NB4 (cell line): ENCODE data around the gene USP6.

Experiments used
- CTCF ChIP-seq: IDR thresholded peaks from one replicate; pipeline ENCODE4 v1.5.1; 2012; ENCODE audit warnings: low read depth, low read length
- MYC ChIP-seq: IDR thresholded peaks from 2 replicates; pipeline ENCODE4 v1.6.1; 2011; ENCODE audit warnings: low read depth, low read length
- POLR2A ChIP-seq: IDR thresholded peaks from 2 replicates; pipeline ENCODE4 v1.6.1; 2011; ENCODE audit warnings: mild to moderate bottlenecking; ENCODE audit not compliant: insufficient read length; ENCODE audit errors: extremely low read depth

- TF ChIP-seq MYC = no peak
- no peak for TF ChIP-seq CTCF
- no peak for TF ChIP-seq POLR2A
Observed at GRCh38 chr17:5100832-5101231, 15.0 kb upstream of the USP6 start.
